Natural killer cell (primary cell): ENCODE data around the gene SHOC2. TPM values are rescaled to one million over a fixed set of nuclear protein-coding genes. Genes with fewer than 3 reads are reported as not detected.
A peak's percentile ranks its signal among the peaks of the same experiment; 100 is the strongest.

Experiments used
- ATAC-seq, 3 donors: fragments of 150-1000 bp in 2 of 3; fragments of 200-7000 bp in 1 of 3; cut with Tn5 transposase; 1 replicate in 1 of 3; 2 replicates in 2 of 3; pipeline ENCODE4 v1.10.0; 2021; ENCODE audit warnings: mild to moderate bottlenecking in 2 of 3, moderate library complexity in 2 of 3
- DNase-seq, 2 donors: peaks; one replicate each; pipeline versions ENCODE4 v3.0.0 to v3.0.0-alpha.2; 2013 to 2021; ENCODE audit warnings: mixed read lengths in 1 of 2
- H3K27ac ChIP-seq: one replicate; pipeline ENCODE4 v1.5.1; 2013; ENCODE audit warnings: mild to moderate bottlenecking, low read length
- H3K27me3 ChIP-seq: one replicate; pipeline ENCODE4 v1.6.1; 2013; ENCODE audit warnings: low read length; ENCODE audit not compliant: control insufficient read depth, insufficient read depth
- H3K36me3 ChIP-seq: one replicate; pipeline ENCODE4 v1.6.1; 2013; ENCODE audit warnings: low read length; ENCODE audit not compliant: control insufficient read depth, insufficient read depth
- H3K4me1 ChIP-seq: one replicate; pipeline ENCODE4 v1.6.1; 2013; ENCODE audit warnings: low read length; ENCODE audit not compliant: control insufficient read depth, insufficient read depth
- H3K4me3 ChIP-seq: one replicate; pipeline ENCODE4 v1.5.1; 2013; ENCODE audit warnings: low read length
- H3K9me3 ChIP-seq: one replicate; pipeline ENCODE4 v1.6.1; 2013; ENCODE audit warnings: low read length; ENCODE audit not compliant: control insufficient read depth, insufficient read depth
- H3K27ac Mint-ChIP-seq, 2 donors: one replicate each; pipeline ENCODE4 v1.8.0; 2022; ENCODE audit warnings: mild to moderate bottlenecking in 2 of 2, mixed read lengths in 2 of 2, moderate library complexity in 1 of 2
- H3K27me3 Mint-ChIP-seq, 2 donors: one replicate each; pipeline ENCODE4 v1.8.0; 2022; ENCODE audit warnings: low read depth in 2 of 2, mixed read lengths in 2 of 2
- H3K36me3 Mint-ChIP-seq: one replicate; pipeline ENCODE4 v1.8.0; 2022; ENCODE audit warnings: mixed read lengths
- H3K4me1 Mint-ChIP-seq, 2 donors: one replicate each; pipeline ENCODE4 v1.8.0; 2022; ENCODE audit warnings: mixed read lengths in 2 of 2
- H3K4me3 Mint-ChIP-seq: one replicate; pipeline ENCODE4 v1.8.0; 2022; ENCODE audit warnings: mild to moderate bottlenecking, moderate library complexity, mixed read lengths
- H3K9me3 Mint-ChIP-seq, 2 donors: one replicate each; pipeline ENCODE4 v1.8.0; 2022; ENCODE audit warnings: mixed read lengths in 2 of 2
- CTCF ChIP-seq: fragments of 200-600 bp; IDR thresholded peaks from one replicate; pipeline ENCODE4 v1.8.0; 2022; ENCODE audit warnings: antibody characterized with exemption
- WGBS: methylation state at CpG from one replicate; pipeline ENCODE4 v1.1.7; 2013; ENCODE audit warnings: missing lambda C conversion rate; ENCODE audit not compliant: insufficient coverage; 5-methylcytosine and 5-hydroxymethylcytosine counted together
- intact Hi-C: fragments of 100-400 bp; cut with micrococcal nuclease; formaldehyde crosslinking; loops from one replicate; pipeline ENCODE4 v1.14.2; 2022
- total RNA-seq, 4 donors: library from RNA; stranded (reverse); fragments of 120-200 nt in 1 of 4; gene quantifications; one replicate each; pipeline versions ENCODE4 v1.2.3 to v1.2.4, GENCODE V29; 2013 to 2022

Gene SHOC2
- total RNA-seq, 3 donors from 2014 or later (not counting 1 experiment from before 2014, with no cell fraction given): 81.8 to 87.6 (median 85.7) TPM

- Mint-ChIP-seq H3K4me3 (no peak overlapping the region), H3K4me1 (peaks cover 54 to 76% of the 10 kb centered on the region in 2 donors), H3K36me3 (peaks cover 7% of the 10 kb centered on the region), H3K27me3 (no peaks in the 10 kb centered on the region), H3K27ac (peak overlapping the region in 1 of 2 donors; percentile 12), H3K9me3 (peaks cover 0 to 4% of the 10 kb centered on the region in 2 donors)
- H3K4me1 ChIP-seq: peaks cover 3% of the 10 kb centered on the region
- H3K36me3 ChIP-seq: peaks cover 5% of the 10 kb centered on the region
- H3K27ac ChIP-seq: no peak overlapping the region
- ATAC-seq (no peak), DNase-seq (no peak)
- H3K4me3 ChIP-seq: no peak overlapping the region
- intact Hi-C loops: no loop called here
- no peaks in the 10 kb centered on the region for H3K27me3 ChIP-seq
- no peaks in the 10 kb centered on the region for H3K9me3 ChIP-seq
- TF ChIP-seq CTCF: no peak
- 63% methylated on average over 3 of the region's 4 CpGs for WGBS
These were observed 27.7 kb downstream of the SHOC2 start for GRCh38 chr10:110947061-110947595.

GRCh38 chr10:110951381-110951780, 32.0 kb downstream of the SHOC2 start:
- no peak overlapping the region for H3K4me3 ChIP-seq
- DNase-seq: no peak
- H3K9me3 ChIP-seq: no peaks in the 10 kb centered on the region
- 90% methylated on average over 2 of the region's 4 CpGs for WGBS
- Mint-ChIP-seq H3K27me3 (no peaks in the 10 kb centered on the region), H3K4me3 (no peak overlapping the region), H3K27ac (no peak overlapping the region), H3K36me3 (no peaks in the 10 kb centered on the region), H3K9me3 (no peaks in the 10 kb centered on the region), H3K4me1 (peaks cover 40 to 62% of the 10 kb centered on the region in 2 donors)
- peaks cover 5% of the 10 kb centered on the region for H3K36me3 ChIP-seq
- no peak overlapping the region for H3K27ac ChIP-seq
- H3K4me1 ChIP-seq: no peaks in the 10 kb centered on the region
- no peak for ATAC-seq
- intact Hi-C loops: no loop called here
- H3K27me3 ChIP-seq: no peaks in the 10 kb centered on the region
- TF ChIP-seq CTCF: no peak

GRCh38 chr10:110957606-110958005, 38.2 kb downstream of the SHOC2 start:
- Histone ChIP-seq H3K27me3 (no peaks in the 10 kb centered on the region), H3K36me3 (no peaks in the 10 kb centered on the region), H3K9me3 (no peaks in the 10 kb centered on the region), H3K27ac (no peak overlapping the region), H3K4me3 (no peak overlapping the region), H3K4me1 (no peaks in the 10 kb centered on the region)
- 100% methylated on average over 1 of the region's 1 CpG for WGBS
- TF ChIP-seq CTCF: no peak
- H3K4me3 Mint-ChIP-seq: no peak overlapping the region
- intact Hi-C loops: no loop called here
- no peak for ATAC-seq
- peaks cover 48 to 58% of the 10 kb centered on the region in 2 donors for H3K4me1 Mint-ChIP-seq
- no peaks in the 10 kb centered on the region for H3K27me3 Mint-ChIP-seq
- no peaks in the 10 kb centered on the region for H3K9me3 Mint-ChIP-seq
- no peak for DNase-seq
- H3K27ac Mint-ChIP-seq: no peak overlapping the region
- H3K36me3 Mint-ChIP-seq: no peaks in the 10 kb centered on the region
